ENCODE results near the gene MAPK8IP3.

The MAPK8IP3 gene

GRCh38 chr16:1705688-1706385, at the start of gene MAPK8IP3:
Gene MAPK8IP3 (plus strand): TSS chr16:1706195. CDS start chr16:1706340, 145 bp downstream.
- peak; percentile 88 for DNase-seq (ENCODE audit: low spot score)

- no peak for DNase-seq (ENCODE audit: low spot score)
Measured at GRCh38 chr16:1656808-1657617, 49.0 kb upstream of the MAPK8IP3 start.

GRCh38 chr16:1657841-1658240, 48.2 kb upstream of the MAPK8IP3 start:
- no peak for DNase-seq (ENCODE audit: low spot score)

- DNase-seq (ENCODE audit: low spot score), result no peak
Measured at GRCh38 chr16:1659031-1659430, 47.0 kb upstream of the MAPK8IP3 start.

GRCh38 chr16:1661826-1662225, 44.2 kb upstream of the MAPK8IP3 start:
- DNase-seq (ENCODE audit: low spot score), result no peak

GRCh38 chr16:1662543-1662942, 43.5 kb upstream of the MAPK8IP3 start:
- no peak for DNase-seq (ENCODE audit: low spot score)

GRCh38 chr16:1665829-1666228, 40.2 kb upstream of the MAPK8IP3 start:
- DNase-seq (ENCODE audit: low spot score), result no peak

GRCh38 chr16:1666316-1666715, 39.7 kb upstream of the MAPK8IP3 start:
- DNase-seq (ENCODE audit: low spot score), result no peak

- DNase-seq (ENCODE audit: low spot score), result no peak
Measured at GRCh38 chr16:1667271-1667670, 38.7 kb upstream of the MAPK8IP3 start.

- DNase-seq (ENCODE audit: low spot score), result no peak
Measured at GRCh38 chr16:1667916-1668315, 38.1 kb upstream of the MAPK8IP3 start.

GRCh38 chr16:1668612-1669319, 37.2 kb upstream of the MAPK8IP3 start:
- DNase-seq (ENCODE audit: low spot score), result no peak

- no peak for DNase-seq (ENCODE audit: low spot score)
Measured at GRCh38 chr16:1669698-1670097, 36.3 kb upstream of the MAPK8IP3 start.

GRCh38 chr16:1670371-1670770, 35.6 kb upstream of the MAPK8IP3 start:
- DNase-seq (ENCODE audit: low spot score), result no peak

GRCh38 chr16:1670866-1671265, 35.1 kb upstream of the MAPK8IP3 start:
- no peak for DNase-seq (ENCODE audit: low spot score)

GRCh38 chr16:1673424-1674151, 32.4 kb upstream of the MAPK8IP3 start:
- no peak for DNase-seq (ENCODE audit: low spot score)

- no peak for DNase-seq (ENCODE audit: low spot score)
Measured at GRCh38 chr16:1674306-1674705, 31.7 kb upstream of the MAPK8IP3 start.

GRCh38 chr16:1674751-1675664, 31.0 kb upstream of the MAPK8IP3 start:
- DNase-seq (ENCODE audit: low spot score), result no peak

- no peak for DNase-seq (ENCODE audit: low spot score)
Measured at GRCh38 chr16:1676661-1677060, 29.3 kb upstream of the MAPK8IP3 start.

- DNase-seq (ENCODE audit: low spot score), result no peak
Measured at GRCh38 chr16:1677339-1677738, 28.7 kb upstream of the MAPK8IP3 start.

GRCh38 chr16:1677942-1678499, 28.0 kb upstream of the MAPK8IP3 start, which contains the start of gene JPT2:
Gene JPT2 (plus strand): TSS chr16:1678279. CDS start chr16:1678313, 34 bp downstream.
- DNase-seq (ENCODE audit: low spot score), result peak; percentile 92

Measured in globus pallidus (tissue), 1 donor.